ENCODE results near the gene HLA-DRB1. TPM values are rescaled to one million over a fixed set of nuclear protein-coding genes. Genes with fewer than 3 reads are reported as not detected.
A peak's percentile ranks its signal among the peaks of the same experiment; 100 is the strongest.

HLA-DRB1 gene
- 10 to 100 TPM; 28.2 to 93.2 (median 49.1) TPM for total RNA-seq

DNA sequence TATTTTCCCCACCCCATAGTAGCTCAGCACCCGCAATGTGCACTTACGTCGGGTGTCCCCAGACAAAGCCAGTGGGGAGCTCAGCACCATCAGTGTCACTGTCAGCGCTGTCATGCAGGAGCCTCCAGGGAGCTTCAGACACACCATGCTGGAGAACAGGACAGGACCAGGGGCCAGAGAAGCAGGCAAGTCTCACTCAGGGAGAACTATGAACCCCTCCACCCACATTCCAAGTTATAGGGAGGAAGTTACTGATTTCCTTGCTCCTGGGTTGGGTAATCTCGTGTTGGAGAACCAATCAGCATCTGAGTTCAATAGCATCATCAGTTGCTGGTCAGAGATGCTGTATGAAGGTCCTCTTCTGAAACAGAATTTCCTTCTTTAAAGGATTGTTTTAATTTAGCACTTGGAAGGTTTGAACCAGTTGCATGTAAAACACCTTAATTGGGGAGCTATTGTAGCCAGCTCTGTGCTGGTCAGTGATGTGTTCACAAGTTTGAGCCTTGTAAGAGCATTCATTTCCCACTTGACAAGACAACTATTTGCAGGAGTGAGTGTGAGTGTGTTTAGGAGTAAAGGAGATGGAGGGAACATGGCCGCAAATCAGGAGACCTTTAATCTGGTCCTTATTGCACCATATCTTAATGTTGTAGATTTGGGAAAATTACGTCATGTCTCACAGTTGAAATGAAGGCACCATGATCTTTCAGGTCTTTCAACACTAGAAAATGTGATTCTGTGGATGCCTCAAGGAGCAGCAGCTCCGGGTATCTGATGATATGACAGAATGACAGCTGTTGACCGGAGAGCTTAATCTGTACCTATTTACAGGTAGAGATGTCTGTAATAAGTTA lies at the start of gene HLA-DRB1:
Gene HLA-DRB1 (minus strand): TSS at position 253 of the 854 bp plus-strand sequence. CDS start 106 bp downstream, at position 147.
- DNase-seq (ENCODE audit: extremely low spot score), result no peak
- intact Hi-C loops (cut with DNase I), result loop anchor here (5.0 kb wide), 1 partner anchor 63 kb away; no protein-coding TSS in a partner anchor
- Histone ChIP-seq H3K4me1 (no peaks in the 10 kb centered on the region), H3K27me3 (no peaks in the 10 kb centered on the region), H3K27ac (replicated peaks in 1 of 4) (peak within 1 kb of the TSS in 1 of 4 donors; percentile 28), H3K36me3 (no peaks in the 10 kb centered on the region), H3K4me3 (peak within 1 kb of the TSS in 1 of 4 donors; percentile 32), H3K9me3 (no peaks in the 10 kb centered on the region)
- WGBS, result 67% methylated on average over 6 of the region's 9 CpGs
- TF ChIP-seq POLR2AphosphoS5 (IDR thresholded peaks at IDR 0.05) (peak in 1 of 2 donors; percentile 48), POLR2A (IDR thresholded peaks at IDR 0.05; ENCODE audit: low read depth) (no peak)

DNA sequence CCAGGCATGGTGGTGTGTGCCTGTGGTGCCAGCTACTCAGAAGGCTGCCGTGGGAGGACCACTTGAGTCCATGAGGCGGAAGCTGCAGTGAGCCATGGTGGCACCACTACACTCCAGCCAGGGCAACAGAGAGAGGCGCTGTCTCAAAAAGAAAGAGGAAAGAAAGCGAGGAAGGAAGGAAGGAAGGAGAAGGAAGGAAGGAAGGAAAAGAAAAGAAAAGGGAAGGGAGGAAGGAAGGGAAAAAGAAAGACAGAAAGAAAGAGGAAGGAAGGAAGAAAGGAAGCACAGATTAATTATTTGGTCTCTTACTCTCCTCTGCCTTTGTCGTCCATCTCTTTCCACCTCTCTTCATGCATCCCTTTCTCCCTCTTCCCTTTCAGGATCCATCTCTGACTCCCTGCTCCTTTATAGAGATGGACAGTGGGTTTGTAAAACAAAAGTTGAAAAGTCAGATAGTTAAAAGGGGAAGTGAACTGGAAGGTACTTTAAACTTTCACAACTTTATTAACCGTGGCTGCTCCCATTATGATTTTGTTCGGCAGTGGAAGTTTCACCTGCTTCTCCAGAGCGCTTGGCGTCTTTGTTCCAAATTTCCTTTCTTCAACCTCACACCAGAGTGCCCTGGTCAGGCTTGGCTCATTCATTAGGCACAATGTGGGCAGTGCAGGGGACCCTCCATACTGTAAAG lies 49.0 kb upstream of the HLA-DRB1 start:
- Histone ChIP-seq H3K4me1 (no peaks in the 10 kb centered on the region), H3K27ac (replicated peaks in 1 of 4) (no peak overlapping the region), H3K36me3 (no peaks in the 10 kb centered on the region), H3K9me3 (no peaks in the 10 kb centered on the region), H3K27me3 (no peaks in the 10 kb centered on the region), H3K4me3 (no peak overlapping the region)
- DNase-seq (ENCODE audit: extremely low spot score), result no peak
- 53% methylated on average over 9 of the region's 9 CpGs for WGBS
- intact Hi-C loops (cut with DNase I), result no loop called here
- TF ChIP-seq POLR2A (IDR thresholded peaks at IDR 0.05; ENCODE audit: low read depth) (no peak), EP300 (IDR thresholded peaks at IDR 0.05) (no peak), POLR2AphosphoS5 (IDR thresholded peaks at IDR 0.05) (no peak)
- TF ChIP-seq, protein P1, sequence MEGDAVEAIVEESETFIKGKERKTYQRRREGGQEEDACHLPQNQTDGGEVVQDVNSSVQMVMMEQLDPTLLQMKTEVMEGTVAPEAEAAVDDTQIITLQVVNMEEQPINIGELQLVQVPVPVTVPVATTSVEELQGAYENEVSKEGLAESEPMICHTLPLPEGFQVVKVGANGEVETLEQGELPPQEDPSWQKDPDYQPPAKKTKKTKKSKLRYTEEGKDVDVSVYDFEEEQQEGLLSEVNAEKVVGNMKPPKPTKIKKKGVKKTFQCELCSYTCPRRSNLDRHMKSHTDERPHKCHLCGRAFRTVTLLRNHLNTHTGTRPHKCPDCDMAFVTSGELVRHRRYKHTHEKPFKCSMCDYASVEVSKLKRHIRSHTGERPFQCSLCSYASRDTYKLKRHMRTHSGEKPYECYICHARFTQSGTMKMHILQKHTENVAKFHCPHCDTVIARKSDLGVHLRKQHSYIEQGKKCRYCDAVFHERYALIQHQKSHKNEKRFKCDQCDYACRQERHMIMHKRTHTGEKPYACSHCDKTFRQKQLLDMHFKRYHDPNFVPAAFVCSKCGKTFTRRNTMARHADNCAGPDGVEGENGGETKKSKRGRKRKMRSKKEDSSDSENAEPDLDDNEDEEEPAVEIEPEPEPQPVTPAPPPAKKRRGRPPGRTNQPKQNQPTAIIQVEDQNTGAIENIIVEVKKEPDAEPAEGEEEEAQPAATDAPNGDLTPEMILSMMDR (IDR thresholded peaks at IDR 0.05), result no peak

DNA sequence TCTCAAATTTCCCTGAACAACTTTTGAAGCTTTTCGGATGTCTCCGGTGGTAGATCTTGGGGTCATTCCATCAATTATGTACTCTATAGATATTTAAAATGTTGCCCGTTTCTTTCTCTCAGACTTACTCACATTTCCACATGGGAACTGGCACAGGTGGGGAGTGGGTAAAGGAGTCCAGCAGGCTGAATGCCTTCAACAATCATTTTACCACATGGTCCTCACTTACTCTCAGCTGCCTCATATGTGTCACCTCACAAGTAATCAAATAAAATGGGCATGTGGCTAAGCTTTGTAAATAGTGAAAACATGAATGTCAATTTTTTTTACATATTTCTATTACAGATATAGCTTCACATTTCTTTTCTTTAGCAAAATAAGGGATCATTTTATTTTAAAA lies 48.2 kb upstream of the HLA-DRB1 start:
- intact Hi-C loops (cut with DNase I), result no loop called here
- Histone ChIP-seq H3K27me3 (no peaks in the 10 kb centered on the region), H3K4me3 (no peak overlapping the region), H3K4me1 (no peaks in the 10 kb centered on the region), H3K27ac (replicated peaks in 1 of 4) (no peak overlapping the region), H3K9me3 (no peaks in the 10 kb centered on the region), H3K36me3 (no peaks in the 10 kb centered on the region)
- no peak for DNase-seq (ENCODE audit: extremely low spot score)
- TF ChIP-seq EP300 (IDR thresholded peaks at IDR 0.05) (no peak), POLR2AphosphoS5 (IDR thresholded peaks at IDR 0.05) (no peak), POLR2A (IDR thresholded peaks at IDR 0.05; ENCODE audit: low read depth) (no peak)
- TF ChIP-seq, protein P1 (IDR thresholded peaks at IDR 0.05), result no peak
- 82% methylated on average over 3 of the region's 3 CpGs for WGBS

DNA sequence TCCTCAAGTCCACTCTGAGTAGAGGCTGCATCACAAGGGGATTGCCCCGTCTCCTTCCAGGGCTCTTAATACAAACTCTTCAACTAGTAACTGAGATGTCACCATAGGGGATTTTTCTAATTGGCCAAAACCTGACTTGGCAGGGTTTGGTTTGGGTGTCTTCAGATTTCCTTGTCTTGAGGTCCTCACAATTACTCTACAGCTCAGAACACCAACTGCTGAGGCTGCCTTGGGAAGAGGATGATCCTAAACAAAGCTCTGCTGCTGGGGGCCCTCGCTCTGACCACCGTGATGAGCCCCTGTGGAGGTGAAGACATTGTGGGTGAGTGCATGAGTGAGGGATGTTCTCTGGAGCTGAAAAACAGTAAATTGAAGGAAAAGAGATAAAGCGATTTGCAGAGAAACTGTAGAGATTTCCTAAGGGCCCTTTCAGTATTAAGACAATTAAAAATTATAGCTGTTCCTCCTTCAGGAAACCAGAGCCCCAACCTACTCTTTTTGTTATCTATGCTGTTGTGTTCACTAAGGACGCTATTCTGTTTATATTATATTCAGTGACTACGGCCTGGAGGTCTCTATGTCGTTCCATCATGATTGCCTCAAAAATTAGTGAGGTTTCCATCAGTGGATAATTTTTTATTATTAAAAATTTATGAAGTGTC lies 47.7 kb upstream of the HLA-DRB1 start, which contains the start of gene HLA-DQA1:
Gene HLA-DQA1 (plus strand): TSS at position 188 of the 662 bp plus-strand sequence. CDS start 53 bp downstream, at position 241.
- no peaks in the 10 kb centered on the region for H3K27me3 ChIP-seq
- no peak within 1 kb of the TSS for H3K27ac ChIP-seq (replicated peaks in 1 of 4)
- no peaks in the 10 kb centered on the region for H3K36me3 ChIP-seq
- no peak for DNase-seq (ENCODE audit: extremely low spot score)
- 48% methylated on average over 7 of the region's 7 CpGs for WGBS
- intact Hi-C loops (cut with DNase I), result no loop called here
- no peaks in the 10 kb centered on the region for H3K9me3 ChIP-seq
- no peaks in the 10 kb centered on the region for H3K4me1 ChIP-seq
- H3K4me3 ChIP-seq, result no peak within 1 kb of the TSS
- TF ChIP-seq, protein P1 (IDR thresholded peaks at IDR 0.05), result no peak
- peak in 1 of 2 donors; percentile 5 for TF ChIP-seq POLR2AphosphoS5 (IDR thresholded peaks at IDR 0.05)

All from esophagus muscularis mucosa (tissue), 4 donors.